OCI-LY3 (cell line): ENCODE measurements around the gene CTAG1B.

ENCODE experiments used
- H2AFZ ChIP-seq: fragments of 200-600, 300-600 bp; shearing (Covaris generic); 2 replicates; pipeline ENCODE4 v1.6.0; 2014; ENCODE audit warnings: antibody characterized with exemption, low read depth, low read length
- H3K27ac ChIP-seq: fragments of 200-600, 300-600 bp; sonication (generic); 2 replicates; pipeline ENCODE4 v1.5.1; 2014; ENCODE audit warnings: mild to moderate bottlenecking, low read length, moderate library complexity, mixed read lengths
- H3K27me3 ChIP-seq: fragments of 200-600, 300-600 bp; sonication (generic); 2 replicates; pipeline ENCODE4 v1.6.1; 2014; ENCODE audit warnings: low read depth, low read length, mixed read lengths
- H3K36me3 ChIP-seq: fragments of 200-600, 300-600 bp; sonication (generic); replicated peaks from 2 replicates; pipeline ENCODE3; 2014; ENCODE audit warnings: low read depth, low read length, mixed read lengths
- H3K4me1 ChIP-seq: fragments of 300-600, 200-600 bp; sonication (generic); 2 replicates; pipeline ENCODE4 v1.6.1; 2014; ENCODE audit warnings: low read length, mixed read lengths
- H3K4me2 ChIP-seq: fragments of 200-600, 300-600 bp; sonication (generic); 2 replicates; pipeline ENCODE4 v1.6.1; 2014; ENCODE audit warnings: low read length, mixed read lengths
- H3K4me3 ChIP-seq: fragments of 300-600, 200-600 bp; sonication (generic); 2 replicates; pipeline ENCODE4 v1.5.1; 2014; ENCODE audit warnings: antibody characterized with exemption, mild to moderate bottlenecking, low read length, moderate library complexity
- H3K79me2 ChIP-seq: fragments of 300-600, 200-600 bp; shearing (Covaris generic); 2 replicates; pipeline ENCODE4 v1.6.1; 2014; ENCODE audit warnings: mild to moderate bottlenecking, low read length, mixed read lengths
- H3K9ac ChIP-seq: fragments of 300-600, 200-600 bp; shearing (Covaris generic); 2 replicates; pipeline ENCODE4 v1.6.0; 2014; ENCODE audit warnings: mild to moderate bottlenecking, low read length, moderate library complexity
- H3K9me3 ChIP-seq: fragments of 200-600, 300-600 bp; shearing (Covaris generic); 2 replicates; pipeline ENCODE4 v1.6.1; 2014; ENCODE audit warnings: low read length, mixed read lengths; ENCODE audit not compliant: insufficient read depth
- H4K20me1 ChIP-seq: fragments of 200-600, 300-600 bp; sonication (generic); 2 replicates; pipeline ENCODE4 v1.6.1; 2016; ENCODE audit warnings: low read length, mixed read lengths; ENCODE audit not compliant: insufficient read depth
- EZH2phosphoT487 ChIP-seq: fragments of 200-600 bp; shearing (Covaris generic); IDR thresholded peaks from 2 replicates; pipeline ENCODE4 v1.6.1; 2018; ENCODE audit warnings: antibody characterized with exemption, mixed run types, low read depth
- TF ChIP-seq, protein P1 (sequence below): fragments of 200-600, 300-600 bp; sonication (generic); IDR thresholded peaks from 2 replicates; pipeline ENCODE4 v1.5.1; 2014; ENCODE audit warnings: antibody characterized with exemption, low read length, low read depth

The CTAG1B gene

DNA sequence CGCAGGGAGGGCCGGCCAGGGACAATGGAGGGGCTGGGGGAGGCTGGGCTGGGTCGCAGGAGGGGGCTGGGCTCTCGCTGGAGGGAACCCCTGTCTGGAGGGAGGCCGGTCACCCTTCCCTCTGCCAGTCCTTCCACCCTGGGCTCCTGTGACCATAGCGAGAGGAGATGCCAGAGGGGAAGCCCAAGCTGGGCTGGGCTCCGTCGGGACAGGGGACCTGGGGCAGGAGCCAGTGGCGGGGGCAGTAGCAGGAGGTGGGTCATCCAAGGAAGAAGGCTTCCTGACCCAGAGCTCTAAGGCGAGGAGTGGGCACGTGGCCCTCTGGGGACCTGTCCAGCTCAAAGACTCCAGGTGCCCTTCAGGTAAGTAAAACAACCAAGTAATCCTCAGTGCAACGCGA lies 16.9 kb downstream of the CTAG1B start:
- H3K36me3 ChIP-seq, result no peaks in the 10 kb centered on the region
- no peaks in the 10 kb centered on the region for H3K27me3 ChIP-seq
- H3K9ac ChIP-seq, result no peak overlapping the region
- no peaks in the 10 kb centered on the region for H4K20me1 ChIP-seq
- no peak overlapping the region for H3K4me3 ChIP-seq
- H3K79me2 ChIP-seq, result no peaks in the 10 kb centered on the region
- H3K27ac ChIP-seq, result no peak overlapping the region
- TF ChIP-seq, protein P1, sequence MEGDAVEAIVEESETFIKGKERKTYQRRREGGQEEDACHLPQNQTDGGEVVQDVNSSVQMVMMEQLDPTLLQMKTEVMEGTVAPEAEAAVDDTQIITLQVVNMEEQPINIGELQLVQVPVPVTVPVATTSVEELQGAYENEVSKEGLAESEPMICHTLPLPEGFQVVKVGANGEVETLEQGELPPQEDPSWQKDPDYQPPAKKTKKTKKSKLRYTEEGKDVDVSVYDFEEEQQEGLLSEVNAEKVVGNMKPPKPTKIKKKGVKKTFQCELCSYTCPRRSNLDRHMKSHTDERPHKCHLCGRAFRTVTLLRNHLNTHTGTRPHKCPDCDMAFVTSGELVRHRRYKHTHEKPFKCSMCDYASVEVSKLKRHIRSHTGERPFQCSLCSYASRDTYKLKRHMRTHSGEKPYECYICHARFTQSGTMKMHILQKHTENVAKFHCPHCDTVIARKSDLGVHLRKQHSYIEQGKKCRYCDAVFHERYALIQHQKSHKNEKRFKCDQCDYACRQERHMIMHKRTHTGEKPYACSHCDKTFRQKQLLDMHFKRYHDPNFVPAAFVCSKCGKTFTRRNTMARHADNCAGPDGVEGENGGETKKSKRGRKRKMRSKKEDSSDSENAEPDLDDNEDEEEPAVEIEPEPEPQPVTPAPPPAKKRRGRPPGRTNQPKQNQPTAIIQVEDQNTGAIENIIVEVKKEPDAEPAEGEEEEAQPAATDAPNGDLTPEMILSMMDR, result no peak
- TF ChIP-seq EZH2phosphoT487, result no peak
- H3K4me2 ChIP-seq, result no peak overlapping the region
- no peak overlapping the region for H2AFZ ChIP-seq
- H3K9me3 ChIP-seq, result no peaks in the 10 kb centered on the region
- no peaks in the 10 kb centered on the region for H3K4me1 ChIP-seq

DNA sequence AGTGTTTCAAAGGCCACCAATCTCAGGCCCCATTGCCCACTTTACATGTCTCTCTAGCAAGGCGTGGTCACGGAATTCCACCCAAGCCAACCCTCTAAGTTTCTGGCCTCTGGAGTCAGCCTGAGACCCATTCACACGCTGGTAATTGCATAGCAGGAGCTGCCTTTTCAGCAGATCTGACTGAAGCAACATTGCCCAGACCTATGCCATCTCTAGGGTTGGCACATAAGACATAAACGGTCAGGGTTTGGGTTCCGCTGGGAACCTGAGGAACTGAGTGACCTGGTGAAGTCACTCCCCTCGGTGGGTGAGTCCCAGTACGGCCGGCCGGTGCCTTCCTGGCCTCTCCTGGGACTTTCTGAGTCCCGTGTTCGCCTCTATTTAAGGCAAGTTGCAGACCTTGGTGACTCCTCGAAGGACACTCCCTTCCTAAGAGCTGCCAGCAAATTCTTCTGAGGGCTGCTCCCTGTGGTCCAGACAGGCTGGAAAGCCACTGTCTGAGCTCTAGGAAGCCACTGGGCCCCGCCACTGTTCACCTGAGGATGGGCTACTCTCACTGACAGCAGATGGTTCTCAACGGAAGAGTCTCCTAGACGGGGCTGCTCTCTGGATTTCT lies 18.2 kb downstream of the CTAG1B start:
- Histone ChIP-seq H3K9ac (no peak overlapping the region), H3K36me3 (no peaks in the 10 kb centered on the region), H3K79me2 (no peaks in the 10 kb centered on the region), H4K20me1 (no peaks in the 10 kb centered on the region), H3K27me3 (no peaks in the 10 kb centered on the region), H3K4me2 (no peak overlapping the region), H3K27ac (no peak overlapping the region), H3K4me3 (no peak overlapping the region), H3K9me3 (no peaks in the 10 kb centered on the region), H2AFZ (no peak overlapping the region), H3K4me1 (no peaks in the 10 kb centered on the region)
- TF ChIP-seq, protein P1, result no peak
- TF ChIP-seq EZH2phosphoT487, result no peak

DNA sequence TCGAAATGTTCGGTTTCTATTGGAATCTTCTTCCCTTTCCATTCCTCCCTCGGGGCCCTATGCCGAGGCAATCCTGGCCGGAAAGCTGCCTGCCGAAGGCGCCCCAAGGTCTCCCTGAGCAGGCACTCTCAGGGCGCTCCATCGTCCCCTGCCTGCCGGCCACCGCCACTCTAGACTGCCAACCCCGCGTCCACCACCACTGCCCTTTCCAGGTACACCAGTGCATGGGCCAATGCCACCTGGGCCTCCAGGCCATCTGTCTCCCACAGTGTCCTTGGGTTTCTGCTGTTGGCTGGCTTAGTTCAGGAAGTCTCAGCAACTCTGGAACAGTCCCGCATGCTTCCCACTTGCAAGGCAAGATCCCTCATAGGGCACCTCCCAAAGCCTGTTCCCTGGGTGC lies 19.6 kb downstream of the CTAG1B start:
- Histone ChIP-seq H3K79me2 (no peaks in the 10 kb centered on the region), H3K4me2 (no peak overlapping the region), H3K27ac (no peak overlapping the region), H2AFZ (no peak overlapping the region), H3K4me1 (no peaks in the 10 kb centered on the region), H3K9me3 (no peaks in the 10 kb centered on the region), H4K20me1 (no peaks in the 10 kb centered on the region), H3K9ac (no peak overlapping the region), H3K36me3 (no peaks in the 10 kb centered on the region), H3K4me3 (no peak overlapping the region), H3K27me3 (peaks cover 3% of the 10 kb centered on the region; the same call in 1 of the 2 replicates)
- TF ChIP-seq, protein P1, result no peak
- no peak for TF ChIP-seq EZH2phosphoT487

DNA sequence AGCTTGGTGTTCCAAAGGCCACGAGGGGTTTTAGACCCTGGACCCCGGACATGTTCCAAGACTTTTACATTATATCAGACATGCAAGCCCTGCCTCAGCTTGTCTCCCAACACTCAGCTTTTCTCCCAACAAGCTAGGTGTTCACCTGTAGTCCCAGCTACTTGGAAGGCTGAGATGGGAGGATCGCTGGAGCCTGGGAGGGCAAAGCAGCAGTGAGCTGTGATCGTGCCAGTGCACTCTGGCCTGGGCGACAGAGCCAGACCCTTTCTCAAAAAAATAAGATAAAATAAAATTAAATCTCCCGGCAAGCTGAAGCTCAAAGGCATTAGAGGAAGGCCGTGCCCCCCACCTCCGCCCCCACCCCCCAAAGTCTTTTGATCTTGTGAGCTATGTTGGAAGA lies 20.4 kb downstream of the CTAG1B start:
- H3K4me3 ChIP-seq, result no peak overlapping the region
- TF ChIP-seq, protein P1, result no peak
- no peak for TF ChIP-seq EZH2phosphoT487

More for the DNA sequence above, 20.4 kb downstream of the CTAG1B start:
- Histone ChIP-seq H3K79me2 (no peaks in the 10 kb centered on the region), H4K20me1 (no peaks in the 10 kb centered on the region), H2AFZ (no peak overlapping the region), H3K4me1 (no peaks in the 10 kb centered on the region), H3K9me3 (no peaks in the 10 kb centered on the region), H3K4me2 (no peak overlapping the region), H3K9ac (no peak overlapping the region), H3K27ac (no peak overlapping the region), H3K27me3 (peaks cover 3% of the 10 kb centered on the region; the same call in 1 of the 2 replicates), H3K36me3 (no peaks in the 10 kb centered on the region)
